ENCODE measurements around the gene ASTN1. TPM values are rescaled to one million over a fixed set of nuclear protein-coding genes. Genes with fewer than 3 reads are reported as not detected.

The ASTN1 gene
- total and polyA plus RNA-seq, 2 experiments from 2014 or later = 1.1 TPM; not detected in 1

DNA sequence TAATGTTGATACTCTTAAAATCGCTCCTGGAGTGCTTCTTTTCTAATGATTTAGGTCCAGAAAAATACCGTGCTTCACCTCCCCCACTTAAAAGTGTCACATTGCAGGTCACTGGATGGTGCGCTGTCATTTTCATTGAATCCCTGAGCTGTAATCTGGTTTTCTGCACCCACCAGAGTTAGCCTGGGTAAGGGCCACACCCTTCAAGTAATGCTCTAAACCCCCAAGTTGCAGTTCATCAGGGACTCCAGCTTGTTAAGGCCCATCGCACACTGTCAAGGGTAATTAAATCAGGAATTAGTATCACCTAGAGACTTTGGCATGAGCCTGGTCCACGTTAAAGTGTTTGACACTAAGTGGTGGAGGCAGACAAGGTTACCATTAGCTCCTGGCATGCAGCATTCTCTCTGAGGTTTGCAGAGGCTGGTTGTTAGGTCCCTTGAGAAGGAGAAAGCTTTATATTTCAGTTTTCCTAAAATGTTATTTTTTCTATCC, 34.0 kb downstream of the ASTN1 start:
- Histone ChIP-seq H3K4me2 (no peak overlapping the region), H3K4me3 (no peak overlapping the region), H2AFZ (no peak overlapping the region), H3K27ac (no peak overlapping the region), H3K9me3 (ENCODE audit: low read depth) (no peaks in the 10 kb centered on the region), H3K27me3 (peaks cover 3% of the 10 kb centered on the region), H4K20me1 (ENCODE audit: insufficient read depth, poor library complexity, severe bottlenecking) (no peaks in the 10 kb centered on the region), H3K36me3 (replicated peaks; ENCODE audit: insufficient read depth, low read depth) (no peaks in the 10 kb centered on the region), H3K79me2 (no peaks in the 10 kb centered on the region), H3K4me1 (ENCODE audit: insufficient read depth) (no peaks in the 10 kb centered on the region), H3K9me2 (replicated peaks; ENCODE audit: insufficient read depth) (no peaks in the 10 kb centered on the region)
- DNase-seq (ENCODE audit: low spot score) = no peak
- TF ChIP-seq EZH2 (IDR thresholded peaks at IDR 0.05; ENCODE audit: borderline replicate concordance) (no peak), EZH2phosphoT487 (IDR thresholded peaks at IDR 0.05; ENCODE audit: low read depth, severe bottlenecking, unreplicated experiment) (no peak)
- TF ChIP-seq, protein P1, sequence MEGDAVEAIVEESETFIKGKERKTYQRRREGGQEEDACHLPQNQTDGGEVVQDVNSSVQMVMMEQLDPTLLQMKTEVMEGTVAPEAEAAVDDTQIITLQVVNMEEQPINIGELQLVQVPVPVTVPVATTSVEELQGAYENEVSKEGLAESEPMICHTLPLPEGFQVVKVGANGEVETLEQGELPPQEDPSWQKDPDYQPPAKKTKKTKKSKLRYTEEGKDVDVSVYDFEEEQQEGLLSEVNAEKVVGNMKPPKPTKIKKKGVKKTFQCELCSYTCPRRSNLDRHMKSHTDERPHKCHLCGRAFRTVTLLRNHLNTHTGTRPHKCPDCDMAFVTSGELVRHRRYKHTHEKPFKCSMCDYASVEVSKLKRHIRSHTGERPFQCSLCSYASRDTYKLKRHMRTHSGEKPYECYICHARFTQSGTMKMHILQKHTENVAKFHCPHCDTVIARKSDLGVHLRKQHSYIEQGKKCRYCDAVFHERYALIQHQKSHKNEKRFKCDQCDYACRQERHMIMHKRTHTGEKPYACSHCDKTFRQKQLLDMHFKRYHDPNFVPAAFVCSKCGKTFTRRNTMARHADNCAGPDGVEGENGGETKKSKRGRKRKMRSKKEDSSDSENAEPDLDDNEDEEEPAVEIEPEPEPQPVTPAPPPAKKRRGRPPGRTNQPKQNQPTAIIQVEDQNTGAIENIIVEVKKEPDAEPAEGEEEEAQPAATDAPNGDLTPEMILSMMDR (IDR thresholded peaks at IDR 0.05; ENCODE audit: poor library complexity) = no peak
- 77% methylated on average over 5 of the region's 5 CpGs for WGBS (ENCODE audit: low lambda C conversion rate, missing lambda C conversion rate)

DNA sequence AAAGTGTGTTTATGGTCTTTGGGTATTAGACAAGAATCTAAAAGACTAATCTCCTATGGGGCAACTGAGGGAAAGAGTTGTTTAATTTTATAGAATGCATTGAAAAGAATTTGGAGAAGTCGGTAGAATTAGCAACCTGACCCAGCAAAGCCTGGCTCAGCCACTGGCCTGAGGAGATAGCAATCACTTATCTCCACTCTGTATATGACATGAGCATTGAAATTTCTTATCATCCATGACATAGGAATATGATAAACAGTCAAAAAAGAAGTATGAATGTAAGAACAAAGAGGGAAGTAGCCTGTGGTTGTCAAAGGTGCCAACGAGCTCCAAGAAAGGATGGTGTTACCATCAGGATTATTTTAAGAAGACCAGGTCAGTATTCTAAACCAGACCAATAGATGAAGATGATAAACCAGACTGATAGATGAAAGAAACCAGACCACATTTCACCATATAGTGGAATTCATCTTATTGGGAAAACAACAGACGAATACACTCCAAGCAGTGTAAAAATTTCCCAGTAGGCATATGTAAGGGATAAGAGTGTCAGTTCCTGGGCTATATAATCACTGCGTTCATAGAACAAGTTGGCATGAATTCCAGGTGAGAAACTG, 35.7 kb downstream of the ASTN1 start:
- H3K4me1 ChIP-seq (ENCODE audit: insufficient read depth) = no peaks in the 10 kb centered on the region
- H3K36me3 ChIP-seq (replicated peaks; ENCODE audit: insufficient read depth, low read depth) = no peaks in the 10 kb centered on the region
- WGBS (ENCODE audit: low lambda C conversion rate, missing lambda C conversion rate) = 52% methylated on average over 4 of the region's 4 CpGs
- H3K9me2 ChIP-seq (replicated peaks; ENCODE audit: insufficient read depth) = no peaks in the 10 kb centered on the region
- peaks cover 3% of the 10 kb centered on the region for H3K27me3 ChIP-seq
- TF ChIP-seq EZH2phosphoT487 (IDR thresholded peaks at IDR 0.05; ENCODE audit: low read depth, severe bottlenecking, unreplicated experiment) (no peak), EZH2 (IDR thresholded peaks at IDR 0.05; ENCODE audit: borderline replicate concordance) (no peak)
- TF ChIP-seq, protein P1 (IDR thresholded peaks at IDR 0.05; ENCODE audit: poor library complexity) = no peak
- no peak overlapping the region for H2AFZ ChIP-seq
- H3K4me2 ChIP-seq = no peak overlapping the region
- no peaks in the 10 kb centered on the region for H3K79me2 ChIP-seq
- H3K27ac ChIP-seq = no peak overlapping the region
- H3K9me3 ChIP-seq (ENCODE audit: low read depth) = no peaks in the 10 kb centered on the region
- H4K20me1 ChIP-seq (ENCODE audit: insufficient read depth, poor library complexity, severe bottlenecking) = no peaks in the 10 kb centered on the region
- no peak for DNase-seq (ENCODE audit: low spot score)
- H3K4me3 ChIP-seq = no peak overlapping the region

DNA sequence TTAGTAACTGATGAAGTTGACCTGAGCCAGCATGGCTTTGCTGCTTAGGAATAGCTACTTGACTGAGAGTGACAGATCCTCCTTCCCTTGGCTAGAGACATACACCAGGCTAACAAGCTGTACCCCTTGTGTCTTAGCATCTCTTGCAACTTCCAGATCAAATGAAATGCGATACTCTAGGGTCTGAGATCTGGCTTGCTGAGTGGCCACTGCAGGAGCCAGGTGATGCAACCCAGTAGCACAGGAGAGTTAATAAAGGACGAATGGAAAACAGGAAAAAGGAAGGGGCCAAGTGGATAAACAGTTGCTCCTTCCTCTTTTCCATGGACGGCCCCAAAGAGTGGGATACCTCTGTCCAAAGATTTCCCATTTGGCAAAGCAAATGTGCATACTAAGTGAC, 38.2 kb downstream of the ASTN1 start:
- Histone ChIP-seq H3K9me2 (replicated peaks; ENCODE audit: insufficient read depth) (no peaks in the 10 kb centered on the region), H4K20me1 (ENCODE audit: insufficient read depth, poor library complexity, severe bottlenecking) (no peaks in the 10 kb centered on the region), H3K4me1 (ENCODE audit: insufficient read depth) (no peaks in the 10 kb centered on the region), H2AFZ (no peak overlapping the region), H3K27ac (no peak overlapping the region), H3K36me3 (replicated peaks; ENCODE audit: insufficient read depth, low read depth) (no peaks in the 10 kb centered on the region), H3K4me2 (no peak overlapping the region), H3K4me3 (no peak overlapping the region), H3K9me3 (ENCODE audit: low read depth) (no peaks in the 10 kb centered on the region), H3K79me2 (no peaks in the 10 kb centered on the region), H3K27me3 (no peaks in the 10 kb centered on the region)
- 65% methylated on average over 3 of the region's 3 CpGs for WGBS (ENCODE audit: low lambda C conversion rate, missing lambda C conversion rate)
- TF ChIP-seq EZH2phosphoT487 (IDR thresholded peaks at IDR 0.05; ENCODE audit: low read depth, severe bottlenecking, unreplicated experiment) (no peak), EZH2 (IDR thresholded peaks at IDR 0.05; ENCODE audit: borderline replicate concordance) (no peak)
- TF ChIP-seq, protein P1 (IDR thresholded peaks at IDR 0.05; ENCODE audit: poor library complexity) = no peak
- DNase-seq (ENCODE audit: low spot score) = no peak
